Parathyroid adenoma (tissue), 2 donors: ENCODE data around the gene CD2AP.

ENCODE experiments used
- H2AFZ ChIP-seq: fragments of 300-600 bp; sonication (generic); one replicate; pipeline ENCODE4 v1.7.0; 2017; ENCODE audit warnings: antibody characterized with exemption, mild to moderate bottlenecking
- H3K27ac ChIP-seq: fragments of 300-600 bp; sonication (generic); one replicate; pipeline ENCODE4 v1.7.0; 2017
- H3K27me3 ChIP-seq: fragments of 300-600 bp; sonication (generic); one replicate; pipeline ENCODE4 v1.7.0; 2017; ENCODE audit warnings: low read length; ENCODE audit not compliant: control insufficient read depth, insufficient read depth
- H3K36me3 ChIP-seq: fragments of 300-600 bp; sonication (generic); one replicate; pipeline ENCODE4 v1.7.0; 2017; ENCODE audit warnings: low read length; ENCODE audit not compliant: control insufficient read depth, insufficient read depth
- H3K4me1 ChIP-seq: fragments of 300-600 bp; sonication (generic); one replicate; pipeline ENCODE4 v1.7.0; 2017; ENCODE audit warnings: control low read depth
- H3K4me2 ChIP-seq: fragments of 300-600 bp; sonication (generic); one replicate; pipeline ENCODE4 v1.7.0; 2017; ENCODE audit warnings: low read length
- H3K4me3 ChIP-seq: fragments of 300-600 bp; sonication (generic); one replicate; pipeline ENCODE4 v1.7.0; 2017; ENCODE audit warnings: low read depth, low read length
- H3K79me2 ChIP-seq: fragments of 300-600 bp; sonication (generic); one replicate; pipeline ENCODE4 v1.7.0; 2017; ENCODE audit warnings: control low read depth
- H3K9ac ChIP-seq: fragments of 300-600 bp; sonication (generic); one replicate; pipeline ENCODE4 v1.7.0; 2017; ENCODE audit warnings: mild to moderate bottlenecking
- H3K9me3 ChIP-seq: fragments of 300-600 bp; sonication (generic); one replicate; pipeline ENCODE4 v1.7.0; 2017; ENCODE audit warnings: low read length; ENCODE audit not compliant: control insufficient read depth
- CTCF ChIP-seq: fragments of 300-600 bp; sonication (generic); IDR thresholded peaks from one replicate; pipeline ENCODE4 v1.7.0; 2017; ENCODE audit warnings: antibody characterized with exemption, mild to moderate bottlenecking
- donor health status: primary hyperparathyroidism.

Gene CD2AP

GRCh38 chr6:47655719-47656595 is 178.4 kb downstream of the CD2AP start:
- Histone ChIP-seq H3K27me3 (no peaks in the 10 kb centered on the region), H3K36me3 (no peaks in the 10 kb centered on the region), H3K27ac (no peak overlapping the region), H3K9me3 (no peaks in the 10 kb centered on the region), H3K79me2 (no peaks in the 10 kb centered on the region), H3K4me1 (no peaks in the 10 kb centered on the region), H3K4me3 (no peak overlapping the region), H3K4me2 (no peak overlapping the region), H3K9ac (no peak overlapping the region), H2AFZ (no peak overlapping the region)
- no peak for TF ChIP-seq CTCF

GRCh38 chr6:47661960-47662359 is 184.4 kb downstream of the CD2AP start:
- no peaks in the 10 kb centered on the region for H3K36me3 ChIP-seq
- H3K4me2 ChIP-seq = no peak overlapping the region
- no peaks in the 10 kb centered on the region for H3K27me3 ChIP-seq
- H3K9me3 ChIP-seq = no peaks in the 10 kb centered on the region
- no peak for TF ChIP-seq CTCF
- H3K27ac ChIP-seq = no peak overlapping the region
- H3K79me2 ChIP-seq = no peaks in the 10 kb centered on the region
- no peak overlapping the region for H3K4me3 ChIP-seq
- H3K4me1 ChIP-seq = no peaks in the 10 kb centered on the region
- no peak overlapping the region for H3K9ac ChIP-seq
- no peak overlapping the region for H2AFZ ChIP-seq

- Histone ChIP-seq H3K4me2 (no peak overlapping the region), H3K36me3 (no peaks in the 10 kb centered on the region), H3K27ac (no peak overlapping the region), H3K9ac (no peak overlapping the region), H3K27me3 (no peaks in the 10 kb centered on the region), H3K4me3 (no peak overlapping the region), H3K4me1 (no peaks in the 10 kb centered on the region), H2AFZ (no peak overlapping the region), H3K9me3 (no peaks in the 10 kb centered on the region), H3K79me2 (no peaks in the 10 kb centered on the region)
- no peak for TF ChIP-seq CTCF
Observed at GRCh38 chr6:47663462-47664216, 186.1 kb downstream of the CD2AP start.

- H3K27me3 ChIP-seq = no peaks in the 10 kb centered on the region
- H3K36me3 ChIP-seq = no peaks in the 10 kb centered on the region
- H3K9ac ChIP-seq = no peak overlapping the region
- H3K79me2 ChIP-seq = no peaks in the 10 kb centered on the region
- H3K4me3 ChIP-seq = no peak overlapping the region
- no peak overlapping the region for H3K4me2 ChIP-seq
- H3K27ac ChIP-seq = no peak overlapping the region
- no peaks in the 10 kb centered on the region for H3K9me3 ChIP-seq
- H2AFZ ChIP-seq = no peak overlapping the region
- no peak for TF ChIP-seq CTCF
- H3K4me1 ChIP-seq = no peaks in the 10 kb centered on the region
Observed at GRCh38 chr6:47665112-47665511, 187.5 kb downstream of the CD2AP start.
